LNCaP clone FGC (cell line): ENCODE results near the gene ANXA9.

Experiments
- DNase-seq: peaks from one replicate; pipeline ENCODE4 v3.0.0-alpha.2; 2011; ENCODE audit warnings: low read depth
- H3K4me3 ChIP-seq: 2 replicates; pipeline ENCODE4 v1.5.1; 2011; ENCODE audit warnings: mild to moderate bottlenecking, low read depth, low read length, control low read depth
- CTCF ChIP-seq: IDR thresholded peaks from 2 replicates; pipeline ENCODE4 v1.5.1; 2012; ENCODE audit warnings: mild to moderate bottlenecking; ENCODE audit not compliant: control insufficient read depth, insufficient read depth; ENCODE audit errors: extremely low read depth

ANXA9 gene

GRCh38 chr1:150974580-150975478 lies 7.3 kb upstream of the ANXA9 start, which contains the start of gene CERS2:
TSS of gene CERS2 (minus strand) at chr1:150974835. CDS start at chr1:150969090, 5,745 bp downstream.
- peak within 1 kb of the TSS; percentile 84 for H3K4me3 ChIP-seq
- DNase-seq: no peak

GRCh38 chr1:150976401-150976821 lies 5.7 kb upstream of the ANXA9 start:
- no peak for DNase-seq
- no peak overlapping the region for H3K4me3 ChIP-seq
- TF ChIP-seq CTCF: no peak

More at GRCh38 chr1:150974580-150975478, 7.3 kb upstream of the ANXA9 start, which contains the start of gene CERS2:
- no peak for TF ChIP-seq CTCF

- no peak for DNase-seq
- H3K4me3 ChIP-seq: no peak overlapping the region
- TF ChIP-seq CTCF: no peak
Measured at GRCh38 chr1:150976879-150977694, 5.0 kb upstream of the ANXA9 start.

GRCh38 chr1:150979092-150980056 lies 2.7 kb upstream of the ANXA9 start:
- DNase-seq: peak; percentile 69
- peak; percentile 100 for TF ChIP-seq CTCF
- H3K4me3 ChIP-seq: no peak overlapping the region

GRCh38 chr1:150981177-150981804 lies 801 bp upstream of the ANXA9 start:
- TF ChIP-seq CTCF: no peak
- H3K4me3 ChIP-seq: no peak overlapping the region
- DNase-seq: no peak
